Endothelial cell (in vitro differentiated cells): ENCODE measurements around the gene GSK3B. TPM values are rescaled to one million over a fixed set of nuclear protein-coding genes. Genes with fewer than 3 reads are reported as not detected.

ENCODE experiments used
- DNase-seq: peaks from one replicate; pipeline ENCODE4 v3.0.0; 2021; ENCODE audit warnings: low spot score
- H3K27ac Mint-ChIP-seq: one replicate; pipeline ENCODE4 v1.8.0; 2021; ENCODE audit warnings: mixed read lengths, inconsistent platforms; ENCODE audit not compliant: unreplicated experiment
- H3K27me3 Mint-ChIP-seq: one replicate; pipeline ENCODE4 v1.8.0; 2021; ENCODE audit warnings: mild to moderate bottlenecking, moderate library complexity, mixed read lengths, inconsistent platforms; ENCODE audit not compliant: unreplicated experiment
- H3K36me3 Mint-ChIP-seq: one replicate; pipeline ENCODE4 v1.8.0; 2021; ENCODE audit warnings: mild to moderate bottlenecking, low read depth, mixed read lengths, inconsistent platforms; ENCODE audit not compliant: unreplicated experiment
- H3K4me1 Mint-ChIP-seq: one replicate; pipeline ENCODE4 v1.8.0; 2021; ENCODE audit warnings: mild to moderate bottlenecking, mixed read lengths, inconsistent platforms; ENCODE audit not compliant: unreplicated experiment
- H3K4me3 Mint-ChIP-seq: one replicate; pipeline ENCODE4 v1.8.0; 2021; ENCODE audit warnings: mild to moderate bottlenecking, mixed read lengths, inconsistent platforms; ENCODE audit not compliant: unreplicated experiment
- H3K9me3 Mint-ChIP-seq: one replicate; pipeline ENCODE4 v1.8.0; 2021; ENCODE audit warnings: mixed read lengths, inconsistent platforms; ENCODE audit not compliant: unreplicated experiment
- total RNA-seq: library from RNA; stranded (reverse); fragmentation: NEBNext Ultra II Directional; extraction: Animal tissue kit (Norgen Biotek cat#: 25700); gene quantifications from one replicate; pipeline ENCODE4 v1.2.1, GENCODE V29; 2021; ENCODE audit not compliant: unreplicated experiment
- TF ChIP-seq, protein P1 (sequence below): fragments of 200-600 bp; sonication (generic); IDR thresholded peaks from one replicate; pipeline ENCODE4 v1.5.0; 2021; ENCODE audit warnings: antibody characterized with exemption; ENCODE audit not compliant: unreplicated experiment

GSK3B gene
- total RNA-seq, 1 donor from 2014 or later, result 78.6 TPM

DNA sequence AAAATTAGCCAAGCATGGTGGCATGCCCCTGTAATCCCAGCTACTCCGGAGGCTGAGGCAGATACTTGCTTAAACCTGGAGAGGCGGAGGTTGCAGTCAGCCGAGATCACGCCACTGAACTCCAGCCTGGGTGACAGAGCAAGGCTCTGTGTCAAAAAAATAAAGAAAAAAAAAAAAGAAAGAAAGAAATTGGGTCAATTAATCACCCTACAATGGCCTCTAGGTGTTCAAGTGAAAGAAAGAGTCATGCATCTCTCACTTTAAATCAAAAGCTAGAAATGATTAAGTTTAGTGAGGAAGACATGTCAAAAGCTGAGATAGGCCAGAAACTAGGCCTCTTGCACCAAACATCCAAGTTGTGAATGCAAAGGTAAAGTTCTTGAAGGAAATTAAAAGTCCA is 44.9 kb upstream of the GSK3B start:
- TF ChIP-seq, protein P1, sequence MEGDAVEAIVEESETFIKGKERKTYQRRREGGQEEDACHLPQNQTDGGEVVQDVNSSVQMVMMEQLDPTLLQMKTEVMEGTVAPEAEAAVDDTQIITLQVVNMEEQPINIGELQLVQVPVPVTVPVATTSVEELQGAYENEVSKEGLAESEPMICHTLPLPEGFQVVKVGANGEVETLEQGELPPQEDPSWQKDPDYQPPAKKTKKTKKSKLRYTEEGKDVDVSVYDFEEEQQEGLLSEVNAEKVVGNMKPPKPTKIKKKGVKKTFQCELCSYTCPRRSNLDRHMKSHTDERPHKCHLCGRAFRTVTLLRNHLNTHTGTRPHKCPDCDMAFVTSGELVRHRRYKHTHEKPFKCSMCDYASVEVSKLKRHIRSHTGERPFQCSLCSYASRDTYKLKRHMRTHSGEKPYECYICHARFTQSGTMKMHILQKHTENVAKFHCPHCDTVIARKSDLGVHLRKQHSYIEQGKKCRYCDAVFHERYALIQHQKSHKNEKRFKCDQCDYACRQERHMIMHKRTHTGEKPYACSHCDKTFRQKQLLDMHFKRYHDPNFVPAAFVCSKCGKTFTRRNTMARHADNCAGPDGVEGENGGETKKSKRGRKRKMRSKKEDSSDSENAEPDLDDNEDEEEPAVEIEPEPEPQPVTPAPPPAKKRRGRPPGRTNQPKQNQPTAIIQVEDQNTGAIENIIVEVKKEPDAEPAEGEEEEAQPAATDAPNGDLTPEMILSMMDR, result no peak
- Mint-ChIP-seq H3K4me1 (no peaks in the 10 kb centered on the region), H3K27me3 (peaks cover 1% of the 10 kb centered on the region), H3K4me3 (no peak overlapping the region), H3K27ac (no peak overlapping the region), H3K9me3 (no peaks in the 10 kb centered on the region), H3K36me3 (no peaks in the 10 kb centered on the region)
- no peak for DNase-seq

DNA sequence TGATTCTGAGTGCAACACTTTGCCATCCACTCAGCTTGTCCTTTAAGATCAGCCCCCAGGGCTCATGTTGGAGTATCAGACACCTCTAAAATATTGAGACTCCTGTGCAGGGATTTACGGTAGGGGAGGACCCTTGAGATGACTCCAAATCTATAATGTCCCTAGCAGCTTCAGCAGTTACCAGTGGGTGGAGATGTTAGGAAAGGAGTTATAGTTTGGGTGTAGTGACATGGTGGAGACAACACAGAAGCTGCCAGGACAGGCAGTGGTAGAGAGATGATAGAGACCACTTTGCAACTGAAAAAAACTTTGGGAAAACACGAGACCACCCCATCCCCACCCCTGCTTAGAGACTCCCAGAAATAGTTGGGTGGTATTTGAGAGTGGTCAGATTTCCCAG is 43.3 kb upstream of the GSK3B start:
- TF ChIP-seq, protein P1, result no peak
- DNase-seq, result no peak
- no peak overlapping the region for H3K4me3 Mint-ChIP-seq
- no peak overlapping the region for H3K27ac Mint-ChIP-seq
- no peaks in the 10 kb centered on the region for H3K4me1 Mint-ChIP-seq
- no peaks in the 10 kb centered on the region for H3K9me3 Mint-ChIP-seq
- no peaks in the 10 kb centered on the region for H3K36me3 Mint-ChIP-seq
- H3K27me3 Mint-ChIP-seq, result peaks cover 1% of the 10 kb centered on the region

DNA sequence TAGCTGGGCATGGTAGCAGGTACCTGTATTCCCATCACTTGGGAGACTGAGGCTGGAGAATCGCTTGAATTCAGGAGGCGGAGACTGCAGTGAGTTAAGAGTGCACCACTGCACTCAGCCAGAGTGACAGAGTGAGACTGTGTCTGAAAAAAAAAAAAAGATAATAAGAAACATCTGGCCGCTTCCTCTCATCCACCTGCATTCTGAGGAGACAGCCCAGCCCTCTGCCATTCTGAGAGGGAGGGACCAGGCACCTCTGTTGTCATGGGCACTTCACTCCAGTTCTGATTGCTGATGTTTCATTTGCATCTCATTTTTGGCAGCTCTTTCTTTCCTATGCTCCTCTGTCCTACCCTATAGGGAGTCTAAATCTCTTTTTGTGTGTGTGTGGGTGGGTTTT is 36.4 kb upstream of the GSK3B start:
- no peak overlapping the region for H3K27ac Mint-ChIP-seq
- no peaks in the 10 kb centered on the region for H3K27me3 Mint-ChIP-seq
- DNase-seq, result no peak
- H3K4me1 Mint-ChIP-seq, result peaks cover 6% of the 10 kb centered on the region
- no peak overlapping the region for H3K4me3 Mint-ChIP-seq
- TF ChIP-seq, protein P1, result no peak
- H3K36me3 Mint-ChIP-seq, result no peaks in the 10 kb centered on the region
- no peaks in the 10 kb centered on the region for H3K9me3 Mint-ChIP-seq

DNA sequence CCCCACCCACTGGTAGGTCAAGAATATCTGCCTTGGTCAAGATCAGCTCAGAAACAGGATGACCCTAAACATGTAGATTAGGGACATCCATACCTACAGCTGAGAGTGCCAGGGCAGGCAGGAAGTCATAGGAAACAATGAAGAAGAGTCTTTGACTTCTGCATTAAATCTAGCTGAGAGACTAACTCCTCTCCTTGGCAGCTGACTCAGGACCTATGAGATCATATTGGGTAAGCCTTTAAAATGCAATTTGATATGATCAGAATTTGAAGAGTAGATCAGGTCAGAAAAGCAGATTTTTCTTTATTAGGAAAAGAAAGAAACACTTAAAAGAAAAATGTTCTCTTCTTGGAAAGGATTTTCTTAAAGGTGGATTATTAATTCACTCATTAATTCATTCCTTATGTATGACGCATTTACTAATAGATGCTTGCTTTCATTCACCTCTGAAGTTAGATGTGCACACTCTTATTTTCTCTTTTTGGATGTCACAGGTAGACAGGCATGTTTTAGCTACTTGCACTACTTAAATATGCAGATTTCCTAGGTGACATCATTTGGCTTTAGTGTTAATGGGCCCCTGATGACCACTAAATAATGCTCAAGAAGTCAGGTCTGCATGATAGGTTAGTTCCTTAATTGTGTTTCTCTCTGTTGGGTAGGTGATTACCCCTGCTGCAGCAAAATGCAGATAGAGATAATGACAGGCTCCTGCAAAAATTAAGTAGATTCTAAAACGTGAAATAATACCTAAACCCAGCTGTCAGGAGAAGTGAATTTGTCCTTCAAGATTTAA is 35.7 kb upstream of the GSK3B start:
- no peak overlapping the region for H3K4me3 Mint-ChIP-seq
- H3K27me3 Mint-ChIP-seq, result no peaks in the 10 kb centered on the region
- H3K4me1 Mint-ChIP-seq, result peaks cover 6% of the 10 kb centered on the region
- H3K36me3 Mint-ChIP-seq, result no peaks in the 10 kb centered on the region
- H3K27ac Mint-ChIP-seq, result no peak overlapping the region
- no peak for DNase-seq
- no peaks in the 10 kb centered on the region for H3K9me3 Mint-ChIP-seq
- TF ChIP-seq, protein P1, result no peak

DNA sequence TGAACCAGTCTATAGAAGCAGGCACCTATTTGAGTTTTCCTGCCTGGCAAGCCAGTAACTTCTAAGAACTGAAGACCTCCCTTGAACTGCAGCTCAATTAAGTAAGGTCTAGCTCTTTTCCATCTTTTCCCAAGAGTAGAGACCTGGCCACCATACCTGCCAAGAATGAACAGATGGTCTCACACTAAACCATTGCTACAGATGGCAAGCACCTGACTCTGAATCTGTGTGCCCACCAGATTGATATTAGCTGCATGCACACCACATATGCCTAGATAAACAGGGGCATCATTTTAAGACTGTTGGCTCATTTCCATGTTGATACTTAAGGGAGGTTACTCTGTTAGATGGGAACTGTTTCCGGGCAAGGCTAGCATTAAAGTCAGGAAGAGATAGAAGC is 34.8 kb upstream of the GSK3B start:
- Mint-ChIP-seq H3K4me3 (no peak overlapping the region), H3K27ac (no peak overlapping the region), H3K9me3 (no peaks in the 10 kb centered on the region), H3K27me3 (no peaks in the 10 kb centered on the region), H3K4me1 (peaks cover 6% of the 10 kb centered on the region), H3K36me3 (no peaks in the 10 kb centered on the region)
- TF ChIP-seq, protein P1, result no peak
- DNase-seq, result no peak
